ENCODE results near the gene INO80D.

DNA sequence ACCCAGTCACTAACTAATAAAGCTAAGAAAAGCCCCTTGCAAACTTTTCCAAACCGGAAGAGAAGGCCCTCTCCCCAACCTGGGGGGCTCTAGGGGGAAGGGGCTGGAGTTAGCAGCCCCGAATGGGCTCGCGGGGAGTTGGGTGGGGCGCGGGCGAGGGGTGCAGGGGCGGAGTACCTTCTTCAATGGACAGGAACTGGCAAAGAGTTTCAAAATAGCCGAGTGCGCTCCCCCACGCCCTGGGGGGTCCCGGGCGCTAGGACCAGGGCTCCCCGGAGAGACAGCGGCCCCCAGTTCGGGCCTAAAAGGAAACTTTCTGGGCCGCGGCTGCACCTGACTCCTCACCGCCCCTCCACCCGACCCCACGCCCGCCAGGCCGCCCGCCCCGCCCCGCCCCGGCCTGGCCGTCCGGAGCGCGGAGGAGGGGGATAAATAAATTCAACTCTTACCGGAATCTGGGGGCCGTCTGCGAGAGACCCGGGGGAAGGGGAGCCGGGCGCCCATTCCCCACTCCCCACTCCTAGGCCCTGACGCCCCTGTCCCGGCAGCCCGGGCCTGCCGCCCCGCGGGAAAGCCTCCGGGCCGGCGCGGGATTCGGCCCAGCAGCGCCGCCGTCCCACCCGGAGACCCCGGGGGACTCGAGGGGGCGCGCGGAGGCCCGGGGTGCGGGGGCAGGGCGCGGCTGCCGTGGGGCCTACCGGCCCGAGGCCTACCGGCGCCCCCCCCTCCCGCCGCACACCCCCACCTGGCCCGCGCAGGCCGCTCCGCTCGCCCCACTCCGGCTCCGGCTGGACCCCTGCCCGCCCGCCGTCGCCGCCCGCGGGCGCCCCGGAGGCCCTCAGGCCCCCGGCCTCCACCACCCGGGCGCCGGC, 868 bp downstream of the INO80D start:
- TF ChIP-seq, protein P1, sequence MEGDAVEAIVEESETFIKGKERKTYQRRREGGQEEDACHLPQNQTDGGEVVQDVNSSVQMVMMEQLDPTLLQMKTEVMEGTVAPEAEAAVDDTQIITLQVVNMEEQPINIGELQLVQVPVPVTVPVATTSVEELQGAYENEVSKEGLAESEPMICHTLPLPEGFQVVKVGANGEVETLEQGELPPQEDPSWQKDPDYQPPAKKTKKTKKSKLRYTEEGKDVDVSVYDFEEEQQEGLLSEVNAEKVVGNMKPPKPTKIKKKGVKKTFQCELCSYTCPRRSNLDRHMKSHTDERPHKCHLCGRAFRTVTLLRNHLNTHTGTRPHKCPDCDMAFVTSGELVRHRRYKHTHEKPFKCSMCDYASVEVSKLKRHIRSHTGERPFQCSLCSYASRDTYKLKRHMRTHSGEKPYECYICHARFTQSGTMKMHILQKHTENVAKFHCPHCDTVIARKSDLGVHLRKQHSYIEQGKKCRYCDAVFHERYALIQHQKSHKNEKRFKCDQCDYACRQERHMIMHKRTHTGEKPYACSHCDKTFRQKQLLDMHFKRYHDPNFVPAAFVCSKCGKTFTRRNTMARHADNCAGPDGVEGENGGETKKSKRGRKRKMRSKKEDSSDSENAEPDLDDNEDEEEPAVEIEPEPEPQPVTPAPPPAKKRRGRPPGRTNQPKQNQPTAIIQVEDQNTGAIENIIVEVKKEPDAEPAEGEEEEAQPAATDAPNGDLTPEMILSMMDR (IDR thresholded peaks at IDR 0.05), result no peak
- TF ChIP-seq POLR2A (IDR thresholded peaks at IDR 0.05), result no peak

All from testis (tissue), 2 donors.